Naive thymus-derived CD8-positive, alpha-beta T cell (primary cell): Measurements from ENCODE around the gene TULP4. TPM values are rescaled to one million over a fixed set of nuclear protein-coding genes. Genes with fewer than 3 reads are reported as not detected.
"Not testable (repeated sequence)": the region's sequence is repeated elsewhere in the genome, so short reads cannot be mapped to it uniquely, and the experiment has no call there.

Experiments
- ATAC-seq, 2 donors: fragments of 150-1000 bp; cut with Tn5 transposase in 1 of 2; sonication (Bioruptor Pico), chemical (Tn5 transposase) in 1 of 2; 1 replicate in 1 of 2; 2 replicates in 1 of 2; pipeline ENCODE4 v1.10.0; 2021; ENCODE audit warnings: mild to moderate bottlenecking in 2 of 2, moderate library complexity in 2 of 2
- POLR2A ChIA-PET: fragments of 350-600 bp; sonication (Branson Sonifier 250); formaldehyde crosslinking; loops from one replicate; lab custom pipeline; 2021; ENCODE audit warnings: antibody characterized with exemption; lab: Charles Lee
- DNase-seq, 10 donors: peaks; one replicate each; pipeline versions ENCODE4 v3.0.0 to v3.0.0-alpha.2; 2020 to 2022
- H3K27ac Mint-ChIP-seq, 10 donors: one replicate each; pipeline ENCODE4 v1.8.0; 2020 to 2022; ENCODE audit warnings: mild to moderate bottlenecking in 10 of 10, mixed read lengths in 10 of 10, moderate library complexity in 4 of 10, inconsistent platforms in 1 of 10
- H3K27me3 Mint-ChIP-seq, 5 donors: one replicate each; pipeline ENCODE4 v1.8.0; 2021 to 2022; ENCODE audit warnings: mixed read lengths in 5 of 5
- H3K36me3 Mint-ChIP-seq, 3 donors: one replicate each; pipeline ENCODE4 v1.8.0; 2020 to 2022; ENCODE audit warnings: mixed read lengths in 3 of 3, mild to moderate bottlenecking in 2 of 3, inconsistent platforms in 1 of 3
- H3K4me1 Mint-ChIP-seq, 4 donors: one replicate each; pipeline ENCODE4 v1.8.0; 2021 to 2022; ENCODE audit warnings: mixed read lengths in 4 of 4
- H3K4me3 Mint-ChIP-seq, 10 donors: one replicate each; pipeline ENCODE4 v1.8.0; 2020 to 2022; ENCODE audit warnings: mild to moderate bottlenecking in 10 of 10, mixed read lengths in 10 of 10, moderate library complexity in 6 of 10, inconsistent platforms in 1 of 10
- H3K9me3 Mint-ChIP-seq, 9 donors: one replicate each; pipeline ENCODE4 v1.8.0; 2020 to 2022; ENCODE audit warnings: mixed read lengths in 9 of 9, mild to moderate bottlenecking in 3 of 9, inconsistent platforms in 1 of 9, moderate library complexity in 1 of 9
- polyA plus RNA-seq, 3 donors: library from polyadenylated mRNA; unstranded; fragments of 300-500 nt; fragmentation: Illumina TruSeq; gene quantifications; one replicate each; pipeline ENCODE4 v1.2.3, GENCODE V29; 2021
- total RNA-seq, 8 experiments: library from RNA in 2 of 8; stranded (reverse) in 2 of 8; gene quantifications; one replicate each; pipeline ENCODE4 v1.2.3 and lab custom pipeline; 2021 to 2026

TULP4 gene
- total and polyA plus RNA-seq, 5 experiments from 2014 or later: 18.9 to 59.5 (median 25.8) TPM

GRCh38 chr6:158334534-158334933, 22.3 kb downstream of the TULP4 start:
- peaks cover 0 to 43% (median 24%) of the 10 kb centered on the region in 3 donors for H3K36me3 Mint-ChIP-seq
- H3K27ac Mint-ChIP-seq: peak overlapping the region in 1 of 10 donors; percentile 22
- no peak overlapping the region for H3K4me3 Mint-ChIP-seq
- H3K4me1 Mint-ChIP-seq: peaks cover 0 to 13% (median 8%) of the 10 kb centered on the region in 4 donors
- peaks cover 0 to 15% (median 6%) of the 10 kb centered on the region in 9 donors for H3K9me3 Mint-ChIP-seq
- no peak for DNase-seq
- ATAC-seq: no peak
- POLR2A ChIA-PET: no interaction called here
- no peaks in the 10 kb centered on the region for H3K27me3 Mint-ChIP-seq

GRCh38 chr6:158337332-158337731, 25.1 kb downstream of the TULP4 start:
- Mint-ChIP-seq H3K4me3 (no peak overlapping the region), H3K27me3 (no peaks in the 10 kb centered on the region), H3K27ac (no peak overlapping the region), H3K4me1 (peaks cover 5 to 12% (median 7%) of the 10 kb centered on the region in 4 donors), H3K36me3 (peaks cover 6 to 43% (median 27%) of the 10 kb centered on the region in 3 donors), H3K9me3 (peaks cover 0 to 11% (median 4%) of the 10 kb centered on the region in 9 donors)
- POLR2A ChIA-PET: no interaction called here
- DNase-seq (no peak), ATAC-seq (no peak)

- no peak overlapping the region for H3K4me3 Mint-ChIP-seq
- POLR2A ChIA-PET: no interaction called here
Measured at GRCh38 chr6:158338311-158339112, 26.2 kb downstream of the TULP4 start.

GRCh38 chr6:158339197-158339596, 26.9 kb downstream of the TULP4 start:
- H3K27me3 Mint-ChIP-seq, DNase-seq, ATAC-seq, H3K4me3 Mint-ChIP-seq, H3K9me3 Mint-ChIP-seq, POLR2A ChIA-PET, H3K27ac Mint-ChIP-seq: not testable (repeated sequence)
- H3K36me3 Mint-ChIP-seq: peaks cover 11 to 34% (median 24%) of the 10 kb centered on the region in 3 donors
- peaks cover 4 to 15% (median 9%) of the 10 kb centered on the region in 4 donors for H3K4me1 Mint-ChIP-seq

More at GRCh38 chr6:158338311-158339112, 26.2 kb downstream of the TULP4 start:
- Mint-ChIP-seq H3K27me3 (no peaks in the 10 kb centered on the region), H3K36me3 (peaks cover 6 to 34% (median 21%) of the 10 kb centered on the region in 3 donors), H3K4me1 (peaks cover 8 to 15% (median 10%) of the 10 kb centered on the region in 4 donors), H3K27ac (no peak overlapping the region), H3K9me3 (peaks cover 0 to 7% (median 2%) of the 10 kb centered on the region in 9 donors)
- ATAC-seq (no peak), DNase-seq (no peak)

GRCh38 chr6:158340252-158340651, 28.0 kb downstream of the TULP4 start:
- Mint-ChIP-seq H3K27me3 (no peaks in the 10 kb centered on the region), H3K36me3 (peaks cover 21 to 42% (median 30%) of the 10 kb centered on the region in 3 donors), H3K4me3 (no peak overlapping the region), H3K27ac (peak overlapping the region in 1 of 10 donors; percentile 67), H3K4me1 (peaks cover 4 to 15% (median 9%) of the 10 kb centered on the region in 4 donors), H3K9me3 (peaks cover 4 to 19% (median 11%) of the 10 kb centered on the region in 9 donors)
- no peak for DNase-seq
- ATAC-seq: no peak
- POLR2A ChIA-PET: no interaction called here

- peaks cover 2 to 10% (median 6%) of the 10 kb centered on the region in 4 donors for H3K4me1 Mint-ChIP-seq
- ATAC-seq (no peak), DNase-seq (no peak)
- no peaks in the 10 kb centered on the region for H3K27me3 Mint-ChIP-seq
- peaks cover 23 to 44% (median 40%) of the 10 kb centered on the region in 3 donors for H3K36me3 Mint-ChIP-seq
- POLR2A ChIA-PET: no interaction called here
- H3K27ac Mint-ChIP-seq: no peak overlapping the region
- H3K9me3 Mint-ChIP-seq: peaks cover 9 to 36% (median 23%) of the 10 kb centered on the region in 9 donors
- no peak overlapping the region for H3K4me3 Mint-ChIP-seq
Measured at GRCh38 chr6:158344534-158344933, 32.3 kb downstream of the TULP4 start.

- Mint-ChIP-seq H3K36me3 (peaks cover 21 to 40% (median 38%) of the 10 kb centered on the region in 3 donors), H3K27ac (peak overlapping the region in 1 of 10 donors; percentile 53), H3K9me3 (peaks cover 9 to 36% (median 23%) of the 10 kb centered on the region in 9 donors)
- DNase-seq, H3K4me1 Mint-ChIP-seq, POLR2A ChIA-PET, H3K4me3 Mint-ChIP-seq, H3K27me3 Mint-ChIP-seq, ATAC-seq: not testable (repeated sequence)
Measured at GRCh38 chr6:158345444-158345843, 33.2 kb downstream of the TULP4 start.

GRCh38 chr6:158347335-158347734, 35.1 kb downstream of the TULP4 start:
- POLR2A ChIA-PET: no interaction called here
- no peaks in the 10 kb centered on the region for H3K27me3 Mint-ChIP-seq
- peak overlapping the region in 1 of 10 donors; percentile 68 for H3K27ac Mint-ChIP-seq
- no peak overlapping the region for H3K4me3 Mint-ChIP-seq
- peaks cover 16 to 38% (median 34%) of the 10 kb centered on the region in 3 donors for H3K36me3 Mint-ChIP-seq
- no peak for ATAC-seq
- no peak for DNase-seq
- H3K4me1 Mint-ChIP-seq: peaks cover 0 to 8% (median 3%) of the 10 kb centered on the region in 4 donors
- H3K9me3 Mint-ChIP-seq: peaks cover 9 to 42% (median 23%) of the 10 kb centered on the region in 9 donors

GRCh38 chr6:158348737-158349504, 36.7 kb downstream of the TULP4 start:
- H3K27ac Mint-ChIP-seq, POLR2A ChIA-PET, H3K27me3 Mint-ChIP-seq, H3K4me1 Mint-ChIP-seq, DNase-seq, ATAC-seq, H3K4me3 Mint-ChIP-seq: not testable (repeated sequence)
- Mint-ChIP-seq H3K36me3 (peaks cover 14 to 36% (median 32%) of the 10 kb centered on the region in 3 donors), H3K9me3 (peaks cover 9 to 41% (median 19%) of the 10 kb centered on the region in 9 donors)

- Mint-ChIP-seq H3K36me3 (peaks cover 10 to 28% (median 24%) of the 10 kb centered on the region in 3 donors), H3K9me3 (peaks cover 3 to 34% (median 14%) of the 10 kb centered on the region in 9 donors)
- POLR2A ChIA-PET, H3K27me3 Mint-ChIP-seq, H3K4me3 Mint-ChIP-seq, H3K4me1 Mint-ChIP-seq, DNase-seq, H3K27ac Mint-ChIP-seq, ATAC-seq: not testable (repeated sequence)
Measured at GRCh38 chr6:158349505-158350275, 37.4 kb downstream of the TULP4 start.

GRCh38 chr6:158350731-158351130, 38.5 kb downstream of the TULP4 start:
- H3K36me3 Mint-ChIP-seq: peaks cover 6 to 19% (median 15%) of the 10 kb centered on the region in 3 donors
- POLR2A ChIA-PET, H3K27ac Mint-ChIP-seq, H3K27me3 Mint-ChIP-seq, DNase-seq, H3K4me1 Mint-ChIP-seq, ATAC-seq, H3K4me3 Mint-ChIP-seq: not testable (repeated sequence)
- peaks cover 0 to 24% (median 5%) of the 10 kb centered on the region in 9 donors for H3K9me3 Mint-ChIP-seq
